ENCODE data around the gene PRIMA1.

PRIMA1 gene

DNA sequence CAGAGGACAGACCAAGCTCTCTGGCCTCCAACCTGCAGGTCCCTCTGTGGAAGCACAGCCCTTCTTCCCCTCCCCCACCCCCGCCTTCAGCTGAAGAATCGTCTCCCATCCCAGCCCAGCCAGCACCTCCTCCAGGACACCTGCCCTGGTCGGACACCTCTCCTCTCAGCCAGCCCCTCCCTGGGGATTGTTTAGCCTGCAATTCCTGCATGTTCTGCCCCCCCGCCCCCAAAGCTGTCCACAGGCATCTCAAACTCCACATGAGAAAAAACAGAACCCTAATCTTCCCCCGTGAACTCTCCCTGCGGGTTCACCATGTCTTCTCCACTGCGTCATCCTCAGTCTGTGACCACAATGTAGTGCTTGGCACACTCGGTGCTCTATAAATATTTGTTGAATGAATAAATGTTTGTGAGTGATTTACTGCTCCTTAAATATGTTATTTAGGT is 24.1 kb downstream of the PRIMA1 start:
- no peak overlapping the region for H3K27ac ChIP-seq
- DNase-seq (ENCODE audit: low read depth, low spot score), result peak; percentile 8

DNA sequence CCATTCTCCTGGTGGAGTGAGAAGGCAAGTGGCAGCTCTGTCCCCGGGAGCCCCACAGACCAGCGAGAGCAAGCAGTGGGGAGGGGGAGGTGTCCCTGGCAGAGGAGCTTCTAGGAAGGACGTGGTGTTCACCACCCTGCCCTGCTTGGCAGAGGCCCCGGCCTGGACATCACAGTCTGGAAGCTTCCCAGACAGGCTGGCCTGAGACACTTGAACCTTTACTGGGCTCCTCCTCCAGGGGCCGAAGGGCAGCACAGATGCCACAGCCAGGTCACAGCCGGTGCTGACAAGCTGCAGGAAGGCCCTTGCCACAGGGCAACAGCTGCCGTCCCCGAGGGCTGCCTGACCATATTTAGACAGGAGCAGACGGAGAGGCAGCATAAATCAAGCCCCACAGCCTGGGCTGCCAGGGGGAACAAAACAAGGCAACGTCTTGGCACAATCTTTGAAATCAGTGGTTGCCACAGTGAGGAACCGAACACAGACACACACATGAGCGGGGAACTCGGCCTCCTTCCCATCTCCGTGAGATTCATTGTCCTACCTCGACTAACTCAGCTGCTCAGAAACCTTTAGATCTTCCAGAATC is 28.5 kb downstream of the PRIMA1 start:
- no peak for DNase-seq (ENCODE audit: low read depth, low spot score)
- no peak overlapping the region for H3K27ac ChIP-seq

GRCh38 chr14:93757206-93757605 is 31.1 kb downstream of the PRIMA1 start:
- H3K27ac ChIP-seq, result no peak overlapping the region
- DNase-seq (ENCODE audit: low read depth, low spot score), result no peak

GRCh38 chr14:93753647-93754046 is 34.6 kb downstream of the PRIMA1 start:
- H3K27ac ChIP-seq, result no peak overlapping the region
- no peak for DNase-seq (ENCODE audit: low read depth, low spot score)

DNA sequence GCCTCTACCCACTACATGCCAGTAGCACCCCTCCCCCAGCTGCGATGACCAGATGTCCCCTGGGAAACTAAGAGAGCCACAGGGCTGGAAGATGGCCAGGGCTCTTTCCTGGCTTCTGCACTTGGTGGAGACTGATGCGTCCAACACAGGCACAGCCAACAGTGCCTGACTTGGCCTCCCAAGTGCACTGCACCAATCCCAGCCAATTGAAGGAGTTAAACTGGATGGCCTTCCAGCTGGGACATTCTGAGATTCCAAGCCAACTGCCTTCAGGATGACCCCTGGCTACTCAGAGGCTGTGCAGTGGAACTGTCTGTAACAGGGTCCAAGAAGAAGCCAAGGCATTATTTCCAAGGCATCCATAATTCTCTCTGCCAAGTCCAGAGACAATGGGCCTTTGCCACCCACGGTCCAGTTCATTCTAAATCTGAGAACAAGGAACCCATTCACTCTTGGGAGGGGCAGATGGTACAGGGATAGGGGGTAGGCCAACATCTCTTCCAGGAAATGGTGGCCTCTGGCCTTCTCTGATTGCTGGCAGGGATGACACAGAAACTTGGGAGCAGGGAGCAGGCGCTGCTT is 35.2 kb downstream of the PRIMA1 start:
- DNase-seq (ENCODE audit: low read depth, low spot score), result no peak
- H3K27ac ChIP-seq, result no peak overlapping the region

GRCh38 chr14:93751946-93752655 is 36.2 kb downstream of the PRIMA1 start:
- no peak overlapping the region for H3K27ac ChIP-seq
- no peak for DNase-seq (ENCODE audit: low read depth, low spot score)

GRCh38 chr14:93749076-93749420 is 39.2 kb downstream of the PRIMA1 start:
- DNase-seq (ENCODE audit: low read depth, low spot score), result no peak
- H3K27ac ChIP-seq, result no peak overlapping the region

DNA sequence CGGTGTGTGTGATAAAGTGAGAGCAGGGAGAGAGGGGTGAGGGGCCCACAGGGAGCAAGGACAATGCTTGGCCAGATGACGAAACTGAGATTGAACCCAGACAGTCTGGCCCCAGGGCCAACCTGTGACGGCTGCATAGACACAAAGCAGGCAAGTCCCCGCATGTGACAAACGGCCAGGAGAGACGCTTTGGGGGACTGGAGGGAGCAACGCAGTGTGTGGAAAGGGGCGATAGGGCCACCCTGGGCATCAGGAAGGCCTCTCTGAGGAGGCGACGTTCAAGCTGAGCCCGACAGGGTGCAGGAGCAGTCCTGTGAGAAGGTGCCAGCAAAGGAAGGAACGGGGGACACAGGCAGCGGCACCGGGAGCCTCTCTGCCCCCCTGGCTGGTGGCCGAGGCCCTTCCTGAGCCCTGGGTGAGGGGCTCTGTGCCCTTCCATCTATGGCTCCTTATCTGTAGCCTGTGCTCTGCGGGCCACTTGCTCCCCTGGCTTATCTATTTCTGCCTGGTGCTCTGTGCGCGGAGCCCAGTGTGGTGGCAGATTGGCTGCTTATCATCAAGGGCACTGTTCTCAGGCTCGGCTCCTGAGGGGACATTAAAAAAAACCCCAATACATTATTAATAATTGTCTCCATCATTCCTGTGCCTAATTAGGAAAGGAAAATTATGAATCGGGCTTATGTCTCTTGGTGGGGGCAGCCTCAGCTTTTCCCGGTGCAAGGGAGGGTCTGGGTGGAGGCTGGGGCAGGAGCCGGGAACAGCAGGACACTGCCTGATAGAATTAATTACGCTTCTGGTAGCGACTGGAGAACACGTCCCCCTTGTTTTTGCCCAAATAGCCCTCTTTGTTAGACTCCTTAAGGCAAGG is 39.8 kb downstream of the PRIMA1 start:
- no peak overlapping the region for H3K27ac ChIP-seq
- no peak for DNase-seq (ENCODE audit: low read depth, low spot score)

- H3K27ac ChIP-seq, result no peak overlapping the region
- no peak for DNase-seq (ENCODE audit: low read depth, low spot score)
These were observed 40.7 kb downstream of the PRIMA1 start for GRCh38 chr14:93747560-93747959.

DNA sequence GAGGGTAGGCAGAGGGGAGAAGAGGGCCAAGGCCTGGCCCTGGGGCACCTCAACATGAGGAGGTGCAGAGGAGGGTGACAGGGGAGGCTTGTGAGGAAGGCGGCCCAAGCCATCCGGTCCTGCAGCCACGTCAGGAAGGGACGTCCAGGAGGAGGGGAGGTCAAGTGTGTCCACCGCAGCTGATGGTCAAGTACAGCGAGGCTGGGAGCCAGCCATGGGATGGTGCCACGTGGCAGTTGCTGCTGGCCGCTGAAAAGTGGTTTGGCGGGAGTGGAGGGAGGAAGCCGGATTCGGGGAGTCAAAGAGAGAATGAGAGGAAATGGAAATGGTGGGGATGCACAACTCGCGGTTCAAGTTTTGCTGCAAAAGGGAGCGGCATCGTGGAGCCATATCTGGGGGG is 41.2 kb downstream of the PRIMA1 start:
- no peak overlapping the region for H3K27ac ChIP-seq
- DNase-seq (ENCODE audit: low read depth, low spot score), result no peak

- no peak for DNase-seq (ENCODE audit: low read depth, low spot score)
- H3K27ac ChIP-seq, result no peak overlapping the region
These were observed 42.5 kb downstream of the PRIMA1 start for GRCh38 chr14:93745603-93746273.

DNA sequence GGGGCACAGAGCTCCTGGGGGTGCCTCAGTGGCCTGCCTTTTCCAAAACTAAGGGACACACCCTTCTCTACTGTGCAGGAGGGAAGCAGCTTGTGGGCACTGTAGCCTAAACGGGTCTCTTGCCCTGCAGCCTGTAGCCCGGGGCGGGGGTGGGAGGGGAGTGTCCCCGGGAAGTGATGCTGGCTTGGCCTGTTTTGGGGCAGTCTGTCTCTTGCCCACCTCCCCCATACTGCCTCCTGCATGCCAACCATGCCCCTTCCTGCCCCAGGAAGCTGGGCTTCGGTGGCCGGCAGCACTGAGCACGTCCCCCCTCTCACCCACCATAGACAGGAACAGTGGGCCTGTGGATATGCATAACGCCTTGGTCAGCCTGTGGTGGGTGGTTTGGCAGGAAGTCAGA is 43.4 kb downstream of the PRIMA1 start:
- no peak for DNase-seq (ENCODE audit: low read depth, low spot score)
- H3K27ac ChIP-seq, result no peak overlapping the region

DNA sequence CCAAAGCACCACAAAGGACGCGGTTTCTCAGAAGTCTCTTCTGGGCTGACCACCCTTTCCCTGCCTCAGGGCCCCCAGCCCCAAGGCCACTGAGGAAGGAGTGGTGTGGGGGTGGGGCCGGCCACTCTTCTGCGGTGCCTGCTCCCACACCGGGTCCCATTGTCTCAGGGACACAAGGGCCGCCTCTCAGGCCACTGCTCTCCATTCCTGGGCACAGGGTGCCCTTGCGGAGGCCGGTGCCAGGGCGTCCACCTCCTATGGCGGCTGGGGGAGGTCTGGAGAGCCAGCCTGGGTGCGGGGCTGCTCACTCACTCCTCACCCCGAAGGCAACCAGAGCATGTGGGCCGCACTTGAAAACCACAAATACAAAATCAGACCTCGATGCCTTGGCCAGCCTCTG is 44.1 kb downstream of the PRIMA1 start:
- no peak overlapping the region for H3K27ac ChIP-seq
- DNase-seq (ENCODE audit: low read depth, low spot score), result no peak

- no peak overlapping the region for H3K27ac ChIP-seq
- DNase-seq (ENCODE audit: low read depth, low spot score), result no peak
These were observed 44.8 kb downstream of the PRIMA1 start for GRCh38 chr14:93743270-93744060.

- no peak overlapping the region for H3K27ac ChIP-seq
- DNase-seq (ENCODE audit: low read depth, low spot score), result no peak
These were observed 45.5 kb downstream of the PRIMA1 start for GRCh38 chr14:93742761-93743160.

- H3K27ac ChIP-seq, result no peak overlapping the region
- DNase-seq (ENCODE audit: low read depth, low spot score), result no peak
These were observed 46.6 kb downstream of the PRIMA1 start for GRCh38 chr14:93741556-93742230.

DNA sequence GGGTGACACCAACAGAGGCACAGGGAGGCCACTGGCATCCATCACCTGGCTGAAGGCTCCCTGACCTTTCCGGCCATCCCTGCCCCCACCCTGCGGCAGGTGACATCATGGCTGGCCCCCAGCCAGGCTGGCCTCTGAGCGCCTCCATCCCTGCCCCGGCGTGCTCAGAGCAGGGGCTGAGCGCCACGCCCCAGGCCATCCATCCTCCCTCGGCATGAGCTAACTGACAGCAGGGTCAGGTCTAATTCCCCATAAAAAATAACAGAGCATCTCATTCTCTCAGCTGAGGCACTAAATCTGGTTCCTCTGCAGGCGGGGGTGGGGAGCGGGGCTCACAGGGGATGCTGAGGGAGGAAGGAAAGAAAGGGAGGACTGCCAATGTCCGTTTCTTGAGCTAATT is 50.7 kb downstream of the PRIMA1 start:
- no peak for DNase-seq (ENCODE audit: low read depth, low spot score)
- H3K27ac ChIP-seq, result no peak overlapping the region

DNA sequence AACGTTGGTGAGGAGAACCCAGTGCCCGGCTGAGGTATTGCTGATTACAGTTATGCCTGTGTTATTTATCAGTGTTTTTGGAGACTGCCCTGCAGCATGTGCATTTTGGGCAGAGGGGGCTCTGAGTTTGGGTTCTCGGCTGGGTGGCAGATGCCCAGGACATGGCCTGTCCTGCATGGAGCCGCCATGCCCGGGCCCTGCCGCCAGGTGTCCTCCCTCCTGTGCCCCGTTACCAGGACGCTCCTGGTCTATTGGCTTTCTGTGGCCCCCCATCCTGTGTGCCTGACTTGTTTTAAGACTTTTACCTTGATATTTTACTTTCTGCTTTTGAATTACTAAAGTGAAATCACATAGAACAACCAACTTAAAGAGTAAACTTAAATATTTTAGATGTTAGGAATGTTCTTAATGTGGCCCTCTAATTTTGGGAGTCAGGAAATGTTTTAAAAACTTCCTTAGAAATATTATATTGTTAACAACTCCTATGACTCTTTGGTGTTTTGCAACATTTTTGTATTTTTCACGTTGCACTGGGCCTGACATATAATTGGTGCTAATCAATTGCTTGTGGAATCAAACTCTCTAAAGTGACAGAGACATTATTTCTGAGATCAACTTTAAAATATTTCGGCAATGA is 51.8 kb downstream of the PRIMA1 start:
- no peak overlapping the region for H3K27ac ChIP-seq
- DNase-seq (ENCODE audit: low read depth, low spot score), result no peak

DNA sequence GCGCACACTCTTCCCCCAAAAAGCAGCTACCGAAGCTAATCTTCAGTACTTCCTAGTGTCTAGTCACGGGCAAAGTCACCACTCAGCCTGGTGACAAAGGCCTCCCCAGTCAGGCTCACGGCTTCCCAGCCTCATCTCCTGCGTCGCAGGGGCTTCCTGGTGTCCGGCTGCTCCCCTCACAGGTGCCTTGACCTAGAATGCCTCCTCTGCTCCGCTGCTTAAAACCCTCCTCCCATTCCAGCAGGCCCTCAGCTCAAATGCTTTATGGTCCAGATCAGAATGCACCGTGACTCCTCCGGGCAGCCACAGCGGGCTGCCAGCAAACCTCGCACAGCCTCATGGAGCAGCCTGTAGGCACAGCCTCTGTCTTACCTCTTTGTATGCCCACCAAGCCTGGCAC is 53.1 kb downstream of the PRIMA1 start:
- H3K27ac ChIP-seq, result no peak overlapping the region
- no peak for DNase-seq (ENCODE audit: low read depth, low spot score)

All from epithelial cell of prostate (primary cell).